ENCODE results near the gene SLC6A1.

The SLC6A1 gene

GRCh38 chr3:10982782-10983181 lies 9.8 kb upstream of the SLC6A1 start:
- TF ChIP-seq CTCF (IDR thresholded peaks at IDR 0.05; ENCODE audit: control insufficient read depth, extremely low read depth, insufficient read depth): no peak
- peak; percentile 22 for DNase-seq (ENCODE audit: low read depth)

GRCh38 chr3:10983219-10983916 lies 9.2 kb upstream of the SLC6A1 start:
- peak; percentile 83 for TF ChIP-seq CTCF (IDR thresholded peaks at IDR 0.05; ENCODE audit: control insufficient read depth, extremely low read depth, insufficient read depth)
- DNase-seq (ENCODE audit: low read depth): peak; percentile 39

More at GRCh38 chr3:10982782-10983181, 9.8 kb upstream of the SLC6A1 start:
- H3K4me3 ChIP-seq (ENCODE audit: low read depth, low read length): no peak overlapping the region

GRCh38 chr3:10984371-10984896 lies 8.1 kb upstream of the SLC6A1 start:
- no peak overlapping the region for H3K4me3 ChIP-seq (ENCODE audit: low read depth, low read length)
- DNase-seq (ENCODE audit: low read depth): no peak
- TF ChIP-seq CTCF (IDR thresholded peaks at IDR 0.05; ENCODE audit: control insufficient read depth, extremely low read depth, insufficient read depth): no peak

More at GRCh38 chr3:10983219-10983916, 9.2 kb upstream of the SLC6A1 start:
- no peak overlapping the region for H3K4me3 ChIP-seq (ENCODE audit: low read depth, low read length)

- no peak overlapping the region for H3K4me3 ChIP-seq (ENCODE audit: low read depth, low read length)
- no peak for DNase-seq (ENCODE audit: low read depth)
- no peak for TF ChIP-seq CTCF (IDR thresholded peaks at IDR 0.05; ENCODE audit: control insufficient read depth, extremely low read depth, insufficient read depth)
Measured at GRCh38 chr3:10985181-10985580, 7.4 kb upstream of the SLC6A1 start.

- no peak for DNase-seq (ENCODE audit: low read depth)
- TF ChIP-seq CTCF (IDR thresholded peaks at IDR 0.05; ENCODE audit: control insufficient read depth, extremely low read depth, insufficient read depth): no peak
- H3K4me3 ChIP-seq (ENCODE audit: low read depth, low read length): no peak overlapping the region
Measured at GRCh38 chr3:10986592-10986991, 6.0 kb upstream of the SLC6A1 start.

GRCh38 chr3:10988001-10988665 lies 4.4 kb upstream of the SLC6A1 start:
- no peak for DNase-seq (ENCODE audit: low read depth)
- H3K4me3 ChIP-seq (ENCODE audit: low read depth, low read length): no peak overlapping the region
- TF ChIP-seq CTCF (IDR thresholded peaks at IDR 0.05; ENCODE audit: control insufficient read depth, extremely low read depth, insufficient read depth): no peak
